WTC11 (cell line): ENCODE data around the gene CIBAR2.

Experiments
- CREM ChIP-seq: sonication (generic); formaldehyde crosslinking; IDR thresholded peaks from 2 replicates; pipeline ENCODE4 v1.8.1; 2022; ENCODE audit warnings: mild to moderate bottlenecking, missing genetic modification reagents, moderate library complexity
- EMX1 ChIP-seq: fragments of 250-450 bp; sonication (Bioruptor Pico); IDR thresholded peaks from 2 replicates; pipeline ENCODE4 v1.8.0; 2021; ENCODE audit warnings: mild to moderate bottlenecking
- JAZF1 ChIP-seq: fragments of 250-450 bp; sonication (Bioruptor Pico); IDR thresholded peaks from 2 replicates; pipeline ENCODE4 v1.9.0; 2021; ENCODE audit warnings: moderate library complexity, mild to moderate bottlenecking, inconsistent platforms
- NR2C2 ChIP-seq: sonication (generic); formaldehyde crosslinking; IDR thresholded peaks from 2 replicates; pipeline ENCODE4 v1.8.0; 2022; ENCODE audit warnings: mild to moderate bottlenecking, missing genetic modification reagents
- SP1 ChIP-seq: sonication (generic); formaldehyde crosslinking; conservative IDR thresholded peaks from 2 replicates; pipeline ENCODE4 v1.8.1; 2022; ENCODE audit warnings: missing genetic modification reagents
- TF ChIP-seq, protein P1 (sequence below): fragments of 200-600 bp; IDR thresholded peaks from 2 replicates; pipeline ENCODE4 v1.8.0; 2022; ENCODE audit warnings: antibody characterized with exemption
- TF ChIP-seq, protein P2 (sequence below): sonication (generic); formaldehyde crosslinking; IDR thresholded peaks from 2 replicates; pipeline ENCODE4 v1.8.0; 2022; ENCODE audit warnings: mild to moderate bottlenecking, missing genetic modification reagents
- TF ChIP-seq, protein P3 (sequence below): sonication (generic); formaldehyde crosslinking; IDR thresholded peaks from 2 replicates; pipeline ENCODE4 v1.8.1; 2023; ENCODE audit warnings: mild to moderate bottlenecking, missing genetic modification reagents, moderate library complexity
- TF ChIP-seq, protein P4 (sequence below): sonication (generic); formaldehyde crosslinking; IDR thresholded peaks from 2 replicates; pipeline ENCODE4 v1.8.1; 2022; ENCODE audit warnings: mild to moderate bottlenecking, missing genetic modification reagents, moderate library complexity, borderline replicate concordance
- TF ChIP-seq, protein P5 (sequence below): sonication (generic); formaldehyde crosslinking; IDR thresholded peaks from 2 replicates; pipeline ENCODE4 v1.8.0; 2022; ENCODE audit warnings: mild to moderate bottlenecking, missing genetic modification reagents

DNA sequence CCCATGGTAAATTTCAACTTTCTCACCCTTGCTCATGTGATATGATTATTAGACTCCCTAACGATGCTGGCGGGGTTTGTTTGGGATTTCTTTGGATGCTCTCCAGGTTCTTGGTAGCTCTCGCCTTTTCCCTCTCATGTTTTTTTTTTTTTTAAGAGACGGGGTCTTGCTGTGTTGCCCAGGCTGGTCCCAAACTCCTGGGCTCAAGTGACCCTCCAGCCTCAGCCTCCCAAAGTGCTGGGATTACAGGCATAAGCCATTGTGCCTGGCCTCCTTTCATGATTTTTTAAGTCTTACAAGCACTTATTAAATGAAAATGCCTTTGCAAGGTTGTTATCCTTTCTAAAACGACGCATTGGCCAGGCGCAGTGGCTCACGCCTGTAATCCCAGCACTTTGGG, 60.6 kb downstream of the CIBAR2 start:
- TF ChIP-seq, protein P1, sequence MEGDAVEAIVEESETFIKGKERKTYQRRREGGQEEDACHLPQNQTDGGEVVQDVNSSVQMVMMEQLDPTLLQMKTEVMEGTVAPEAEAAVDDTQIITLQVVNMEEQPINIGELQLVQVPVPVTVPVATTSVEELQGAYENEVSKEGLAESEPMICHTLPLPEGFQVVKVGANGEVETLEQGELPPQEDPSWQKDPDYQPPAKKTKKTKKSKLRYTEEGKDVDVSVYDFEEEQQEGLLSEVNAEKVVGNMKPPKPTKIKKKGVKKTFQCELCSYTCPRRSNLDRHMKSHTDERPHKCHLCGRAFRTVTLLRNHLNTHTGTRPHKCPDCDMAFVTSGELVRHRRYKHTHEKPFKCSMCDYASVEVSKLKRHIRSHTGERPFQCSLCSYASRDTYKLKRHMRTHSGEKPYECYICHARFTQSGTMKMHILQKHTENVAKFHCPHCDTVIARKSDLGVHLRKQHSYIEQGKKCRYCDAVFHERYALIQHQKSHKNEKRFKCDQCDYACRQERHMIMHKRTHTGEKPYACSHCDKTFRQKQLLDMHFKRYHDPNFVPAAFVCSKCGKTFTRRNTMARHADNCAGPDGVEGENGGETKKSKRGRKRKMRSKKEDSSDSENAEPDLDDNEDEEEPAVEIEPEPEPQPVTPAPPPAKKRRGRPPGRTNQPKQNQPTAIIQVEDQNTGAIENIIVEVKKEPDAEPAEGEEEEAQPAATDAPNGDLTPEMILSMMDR = no peak
- TF ChIP-seq SP1 (CRISPR knock-in tag) (no peak), JAZF1 (no peak), CREM (CRISPR knock-in tag) (no peak), EMX1 (no peak), NR2C2 (CRISPR knock-in tag) (no peak)
- TF ChIP-seq, protein P2, sequence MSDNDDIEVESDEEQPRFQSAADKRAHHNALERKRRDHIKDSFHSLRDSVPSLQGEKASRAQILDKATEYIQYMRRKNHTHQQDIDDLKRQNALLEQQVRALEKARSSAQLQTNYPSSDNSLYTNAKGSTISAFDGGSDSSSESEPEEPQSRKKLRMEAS = no peak
- TF ChIP-seq, protein P3, sequence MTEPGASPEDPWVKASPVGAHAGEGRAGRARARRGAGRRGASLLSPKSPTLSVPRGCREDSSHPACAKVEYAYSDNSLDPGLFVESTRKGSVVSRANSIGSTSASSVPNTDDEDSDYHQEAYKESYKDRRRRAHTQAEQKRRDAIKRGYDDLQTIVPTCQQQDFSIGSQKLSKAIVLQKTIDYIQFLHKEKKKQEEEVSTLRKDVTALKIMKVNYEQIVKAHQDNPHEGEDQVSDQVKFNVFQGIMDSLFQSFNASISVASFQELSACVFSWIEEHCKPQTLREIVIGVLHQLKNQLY (CRISPR knock-in tag) = no peak
- TF ChIP-seq, protein P4, sequence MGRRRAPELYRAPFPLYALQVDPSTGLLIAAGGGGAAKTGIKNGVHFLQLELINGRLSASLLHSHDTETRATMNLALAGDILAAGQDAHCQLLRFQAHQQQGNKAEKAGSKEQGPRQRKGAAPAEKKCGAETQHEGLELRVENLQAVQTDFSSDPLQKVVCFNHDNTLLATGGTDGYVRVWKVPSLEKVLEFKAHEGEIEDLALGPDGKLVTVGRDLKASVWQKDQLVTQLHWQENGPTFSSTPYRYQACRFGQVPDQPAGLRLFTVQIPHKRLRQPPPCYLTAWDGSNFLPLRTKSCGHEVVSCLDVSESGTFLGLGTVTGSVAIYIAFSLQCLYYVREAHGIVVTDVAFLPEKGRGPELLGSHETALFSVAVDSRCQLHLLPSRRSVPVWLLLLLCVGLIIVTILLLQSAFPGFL (CRISPR knock-in tag) = no peak
- TF ChIP-seq, protein P5, sequence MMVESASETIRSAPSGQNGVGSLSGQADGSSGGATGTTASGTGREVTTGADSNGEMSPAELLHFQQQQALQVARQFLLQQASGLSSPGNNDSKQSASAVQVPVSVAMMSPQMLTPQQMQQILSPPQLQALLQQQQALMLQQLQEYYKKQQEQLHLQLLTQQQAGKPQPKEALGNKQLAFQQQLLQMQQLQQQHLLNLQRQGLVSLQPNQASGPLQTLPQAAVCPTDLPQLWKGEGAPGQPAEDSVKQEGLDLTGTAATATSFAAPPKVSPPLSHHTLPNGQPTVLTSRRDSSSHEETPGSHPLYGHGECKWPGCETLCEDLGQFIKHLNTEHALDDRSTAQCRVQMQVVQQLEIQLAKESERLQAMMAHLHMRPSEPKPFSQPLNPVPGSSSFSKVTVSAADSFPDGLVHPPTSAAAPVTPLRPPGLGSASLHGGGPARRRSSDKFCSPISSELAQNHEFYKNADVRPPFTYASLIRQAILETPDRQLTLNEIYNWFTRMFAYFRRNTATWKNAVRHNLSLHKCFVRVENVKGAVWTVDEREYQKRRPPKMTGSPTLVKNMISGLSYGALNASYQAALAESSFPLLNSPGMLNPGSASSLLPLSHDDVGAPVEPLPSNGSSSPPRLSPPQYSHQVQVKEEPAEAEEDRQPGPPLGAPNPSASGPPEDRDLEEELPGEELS (CRISPR knock-in tag) = no peak
